Globus pallidus (tissue), 1 donor: ENCODE measurements around the gene XAB2.
"Not testable (repeated sequence)": the region's sequence is repeated elsewhere in the genome, so short reads cannot be mapped to it uniquely, and the experiment has no call there.

Source experiments
- DNase-seq: peaks from one replicate; pipeline ENCODE4 v3.0.0-alpha.2; 2015; ENCODE audit warnings: low spot score

XAB2 gene

GRCh38 chr19:7611541-7612279 lies 17.6 kb downstream of the XAB2 start:
- DNase-seq, result no peak

DNA sequence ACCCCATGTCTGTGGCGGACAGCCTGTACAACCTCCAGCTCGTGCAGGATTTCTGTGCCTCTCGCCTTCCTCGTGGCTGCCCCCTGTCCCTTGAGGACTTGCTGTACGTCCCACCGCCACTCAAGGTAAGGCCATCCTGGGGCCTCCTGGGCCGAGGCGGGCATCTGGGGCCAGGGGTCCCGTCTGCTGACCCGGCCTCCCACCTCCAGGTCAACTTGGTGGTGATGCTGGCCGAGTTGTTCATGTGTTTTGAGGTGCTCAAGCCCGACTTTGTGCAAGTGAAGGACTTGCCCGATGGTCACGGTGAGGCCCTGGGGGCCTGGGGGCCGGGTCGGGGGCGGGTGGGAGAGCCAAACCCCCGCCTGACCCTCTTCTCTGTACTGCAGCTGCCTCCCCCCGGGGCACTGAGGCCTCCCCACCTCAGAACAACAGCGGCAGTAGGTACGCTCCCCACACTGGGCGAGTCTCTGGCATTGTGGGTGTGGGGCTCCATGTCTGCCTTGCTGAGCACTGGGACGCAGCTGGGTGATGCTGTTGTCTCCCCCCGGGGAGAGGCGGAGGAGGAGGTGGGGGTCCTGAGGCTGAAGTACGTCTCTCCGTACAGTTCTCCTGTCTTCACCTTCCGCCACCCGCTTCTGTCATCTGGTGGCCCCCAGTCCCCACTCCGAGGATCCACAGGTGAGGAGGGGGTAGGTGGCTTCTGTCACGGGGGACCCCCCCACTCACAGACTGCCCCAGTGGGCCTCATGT lies 18.7 kb downstream of the XAB2 start:
- DNase-seq, result no peak

DNA sequence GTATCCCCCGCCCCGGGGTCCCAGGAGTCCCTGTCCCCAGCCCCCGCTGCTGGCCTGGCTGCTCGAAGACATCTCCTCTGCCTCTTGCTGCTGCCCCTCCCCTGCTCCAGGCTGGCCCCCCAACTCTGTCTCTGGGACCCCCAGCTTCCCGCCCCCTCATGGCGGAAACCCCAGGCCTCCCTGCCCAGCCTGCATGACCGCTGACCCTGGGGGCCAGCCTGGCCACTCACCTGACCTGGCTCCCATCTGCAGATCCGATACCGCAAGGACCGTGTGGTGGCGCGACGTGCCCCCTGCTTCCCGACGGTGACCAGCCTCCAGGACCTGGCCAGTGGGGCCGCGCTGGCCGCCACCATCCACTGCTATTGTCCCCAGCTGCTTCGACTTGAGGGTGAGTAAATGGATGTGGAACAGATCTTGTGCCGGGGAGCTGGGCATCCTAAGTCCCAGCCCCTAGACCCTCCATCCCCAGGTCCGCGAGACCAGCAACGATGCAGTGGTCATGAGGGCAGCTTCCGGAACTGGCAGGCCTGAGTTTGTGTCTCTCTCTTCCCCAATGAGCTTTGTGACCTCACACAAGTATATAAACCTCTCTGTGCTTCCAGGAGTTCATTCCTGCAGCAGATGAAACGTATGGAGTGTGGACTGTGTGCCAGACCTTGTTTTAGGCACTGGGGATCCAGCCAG lies 21.3 kb downstream of the XAB2 start:
- DNase-seq, result no peak

GRCh38 chr19:7607212-7607873 lies 22.0 kb downstream of the XAB2 start:
- DNase-seq, result no peak

DNA sequence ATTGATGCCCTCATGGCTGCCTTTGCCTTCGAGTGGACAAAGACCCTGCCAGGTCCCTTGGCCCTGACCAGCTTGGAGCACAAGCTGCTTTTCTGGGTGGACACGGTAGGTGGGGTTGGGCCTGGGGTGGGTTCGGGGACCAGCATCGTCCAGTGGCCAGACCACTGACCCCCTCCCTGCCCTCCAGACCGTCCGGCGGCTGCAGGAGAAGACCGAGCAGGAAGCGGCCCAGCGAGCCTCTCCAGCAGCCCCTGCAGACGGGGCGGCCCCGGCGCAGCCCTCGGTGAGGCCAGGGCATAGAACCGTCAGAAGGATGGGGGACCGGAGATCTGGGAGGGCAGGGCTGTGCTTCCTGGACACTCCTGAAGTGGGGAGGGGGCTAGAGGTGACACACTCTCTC lies 23.1 kb downstream of the XAB2 start:
- DNase-seq, result no peak

DNA sequence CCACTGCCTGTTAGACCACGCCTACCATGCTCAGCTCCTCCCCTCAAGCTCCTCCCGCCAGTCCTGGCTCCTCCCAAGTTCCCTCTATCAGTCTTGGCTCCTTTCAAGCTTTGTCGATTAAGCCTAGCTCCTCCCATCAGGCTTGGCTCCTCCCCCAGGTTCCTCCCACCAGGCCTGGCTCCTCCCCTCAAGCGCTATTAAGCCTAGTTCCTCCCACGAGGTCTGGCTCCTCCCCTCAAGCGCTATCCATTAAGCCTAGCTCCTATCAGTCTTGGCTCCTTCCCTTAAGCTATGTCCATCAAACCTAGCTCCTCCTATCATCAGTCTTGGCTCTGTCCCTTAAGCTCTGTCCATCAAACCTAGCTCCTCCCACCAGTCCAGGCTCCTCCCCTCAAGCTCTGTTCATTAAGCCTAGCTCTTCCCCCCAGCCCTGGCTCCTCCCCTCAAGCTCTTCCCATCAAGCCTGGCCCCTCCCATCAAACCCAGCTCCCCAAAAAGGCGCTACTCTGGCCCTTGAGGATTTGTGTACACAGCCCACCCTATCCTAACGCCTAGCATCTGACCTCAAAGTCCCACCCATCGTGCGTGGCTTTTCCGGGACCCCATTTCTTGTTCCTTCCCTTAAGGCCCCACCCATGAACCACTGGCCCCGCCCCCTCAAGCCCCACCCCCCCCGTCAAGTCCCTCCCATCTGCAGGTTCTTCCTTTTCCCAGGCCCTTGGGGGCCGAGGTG lies 23.7 kb downstream of the XAB2 start:
- DNase-seq, result no peak

- no peak for DNase-seq
Measured at GRCh38 chr19:7603919-7604318, 25.4 kb downstream of the XAB2 start.

DNA sequence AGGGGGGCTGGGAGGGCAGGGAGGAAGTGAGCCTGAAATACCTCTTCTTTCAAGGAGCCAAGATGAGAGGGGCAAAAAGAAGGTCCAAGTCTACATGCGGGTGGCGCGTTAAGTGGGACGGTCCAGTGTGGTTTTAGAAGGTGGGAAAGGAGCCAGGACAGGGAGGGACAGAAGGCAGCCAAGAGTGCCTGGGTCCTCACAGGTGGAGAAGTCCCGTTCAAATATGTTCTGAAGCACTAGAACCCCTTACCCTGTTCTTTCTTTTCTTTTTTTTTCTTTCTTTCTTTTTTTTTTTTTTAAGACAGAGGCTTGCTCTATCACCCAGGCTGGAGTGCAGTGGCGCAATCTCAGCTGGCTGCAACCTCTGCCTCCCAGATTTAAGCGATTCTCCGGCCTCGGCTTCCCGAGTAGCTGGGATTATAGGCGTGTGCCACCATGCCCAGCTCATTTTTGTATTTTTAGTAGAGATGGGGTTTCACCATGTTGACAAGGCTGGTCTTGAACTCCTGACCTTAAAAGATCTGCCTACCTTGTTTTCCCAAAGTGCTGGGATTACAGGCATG lies 26.3 kb downstream of the XAB2 start:
- no peak for DNase-seq

DNA sequence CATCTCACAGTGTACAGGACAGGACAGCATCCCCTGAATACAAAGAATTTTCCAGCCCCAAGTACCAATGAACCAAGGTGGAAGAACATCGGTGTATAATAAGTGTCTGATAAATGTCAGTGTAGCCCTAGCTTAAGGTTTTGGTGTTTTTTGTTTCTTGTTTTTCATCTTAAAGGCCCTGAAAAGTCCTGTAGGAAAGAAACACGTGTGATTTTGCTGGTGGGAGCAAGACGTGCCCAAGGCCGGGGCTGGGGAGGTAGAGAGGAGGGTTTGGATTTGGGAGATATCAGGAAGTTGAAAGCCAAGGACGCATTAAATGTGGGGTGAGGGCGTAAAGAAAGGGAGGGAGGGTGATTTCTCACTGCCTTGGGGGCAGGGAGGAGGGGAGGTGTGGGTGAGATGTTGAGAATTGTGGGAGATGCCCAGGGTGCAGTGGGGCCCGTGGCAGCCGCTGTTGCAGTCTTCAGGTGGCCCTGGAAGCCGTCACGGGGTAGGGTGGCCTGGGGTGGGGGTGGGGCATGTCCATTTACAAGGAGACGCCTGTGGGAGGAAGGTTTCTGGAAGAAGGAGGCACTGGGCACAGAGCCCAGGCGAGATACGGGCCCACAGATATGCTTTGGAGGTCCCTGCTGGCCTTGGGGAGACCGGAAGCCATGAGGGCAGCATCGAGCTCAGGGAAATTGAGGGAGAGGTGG lies 27.0 kb downstream of the XAB2 start:
- DNase-seq, result no peak

GRCh38 chr19:7600721-7601120 lies 28.6 kb downstream of the XAB2 start:
- no peak for DNase-seq

DNA sequence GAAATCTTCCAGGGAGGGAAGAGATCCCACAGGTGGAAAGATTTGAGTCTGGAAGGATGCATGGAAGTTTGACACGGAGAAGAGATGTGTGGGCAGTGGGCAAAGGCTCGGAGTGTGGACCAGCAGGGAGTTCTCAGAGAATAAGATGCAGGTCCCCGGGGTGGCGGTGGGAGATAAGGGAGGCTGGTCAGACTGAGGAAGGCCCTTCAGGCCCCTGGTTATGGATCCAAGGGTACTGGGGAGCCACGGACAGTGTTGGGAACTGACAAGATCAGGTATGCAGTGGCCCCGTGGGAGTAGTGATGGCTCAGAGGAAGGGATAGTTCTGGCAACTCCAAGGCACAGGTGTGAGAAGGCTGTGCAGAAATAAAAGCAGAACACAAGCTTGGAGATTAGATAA lies 31.2 kb downstream of the XAB2 start:
- no peak for DNase-seq

DNA sequence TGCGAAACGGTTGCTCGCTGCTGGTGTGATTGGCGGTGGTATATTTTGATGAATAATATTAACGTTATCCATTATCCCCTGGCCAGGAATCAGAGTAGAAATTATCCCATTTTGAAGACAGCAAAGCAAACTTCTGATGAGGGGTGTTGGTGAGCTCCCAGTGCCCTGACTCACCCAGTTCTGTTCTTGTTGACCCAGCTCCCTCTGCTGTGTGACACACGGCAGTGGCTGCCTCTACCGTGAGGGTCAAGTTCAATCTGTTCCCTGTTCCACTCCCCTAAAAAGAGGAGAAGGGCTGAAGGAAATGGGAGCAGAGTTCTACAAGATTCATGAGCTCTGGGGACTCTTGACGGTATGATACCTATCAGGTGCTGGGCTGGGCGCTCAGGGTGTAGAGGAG lies 31.7 kb downstream of the XAB2 start:
- DNase-seq, result no peak

GRCh38 chr19:7596211-7596937 lies 33.0 kb downstream of the XAB2 start:
- DNase-seq, result no peak

DNA sequence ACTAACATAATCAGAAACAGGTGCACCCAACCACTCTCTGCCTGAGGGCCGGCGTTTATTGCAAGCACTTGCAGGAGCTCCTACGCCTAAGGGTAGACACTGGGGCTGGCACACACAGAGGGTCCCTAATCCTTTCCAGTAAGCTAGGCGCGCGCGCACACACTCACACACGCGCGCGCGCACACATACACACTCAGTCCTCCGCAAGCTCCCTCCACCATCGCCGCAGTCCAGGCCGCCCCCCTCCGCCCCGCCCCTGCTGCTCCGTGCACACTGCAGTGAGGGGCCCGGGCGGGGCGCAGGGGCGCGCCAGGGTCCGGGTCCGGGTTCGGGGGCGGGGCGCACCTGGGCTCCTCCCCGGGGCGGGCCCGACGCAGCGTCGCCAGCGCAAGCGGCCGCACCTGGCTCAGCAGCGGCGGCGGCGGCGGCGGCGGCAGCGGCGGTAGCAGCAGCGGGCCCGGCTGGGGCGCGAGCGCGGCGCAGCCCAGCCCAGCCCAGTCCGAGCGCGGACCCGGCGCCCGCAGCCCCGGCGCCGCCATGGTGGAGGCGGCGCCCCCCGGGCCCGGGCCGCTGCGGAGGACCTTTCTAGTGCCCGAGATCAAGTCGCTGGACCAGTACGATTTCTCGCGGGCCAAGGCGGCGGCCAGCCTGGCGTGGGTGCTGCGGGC lies 33.7 kb downstream of the XAB2 start, which contains the start of gene CAMSAP3:
Gene CAMSAP3 (plus strand): TSS at position 398 of the 668 bp plus-strand sequence. CDS start 140 bp downstream, at position 538.
- no peak for DNase-seq

GRCh38 chr19:7590256-7590655 lies 39.1 kb downstream of the XAB2 start:
- DNase-seq, result no peak

DNA sequence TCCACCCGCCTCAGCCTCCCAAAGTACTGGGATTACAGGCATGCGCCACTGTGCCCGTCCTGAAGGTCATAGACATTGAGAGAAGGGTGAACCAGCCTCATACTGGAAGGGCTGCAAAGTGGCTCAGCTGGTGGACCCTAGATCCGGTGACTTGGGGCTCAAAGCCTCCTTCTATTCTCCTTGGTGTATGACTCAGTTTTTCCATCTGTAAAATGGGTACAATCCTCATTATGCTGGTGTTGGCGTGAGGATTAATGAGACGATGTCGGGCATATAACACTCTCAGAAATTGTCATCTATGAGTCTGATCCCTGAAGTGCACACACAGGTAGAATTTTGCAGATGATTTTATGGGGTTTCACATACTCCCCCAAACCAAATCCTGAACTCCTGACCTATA lies 39.5 kb downstream of the XAB2 start:
- no peak for DNase-seq

DNA sequence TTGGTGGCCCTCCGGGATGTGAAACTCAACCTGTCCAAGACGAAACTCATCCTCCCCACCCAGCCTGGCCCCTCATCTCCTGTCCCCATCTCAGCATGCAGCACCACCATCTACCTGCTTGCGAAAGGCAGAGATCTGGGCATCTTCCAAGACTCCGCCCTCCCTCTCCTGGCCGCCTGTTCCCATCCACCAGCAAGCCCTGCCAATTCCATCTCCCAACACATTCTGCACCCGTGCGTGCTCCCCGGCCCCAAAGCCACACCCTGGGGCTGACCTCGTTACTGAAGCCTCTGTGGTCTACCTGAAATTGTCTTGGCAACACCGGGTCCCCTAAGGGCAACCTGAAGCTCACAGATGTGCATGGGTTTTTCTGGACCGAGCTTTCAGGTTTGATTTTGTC lies 46.9 kb downstream of the XAB2 start:
- DNase-seq, result no peak

DNA sequence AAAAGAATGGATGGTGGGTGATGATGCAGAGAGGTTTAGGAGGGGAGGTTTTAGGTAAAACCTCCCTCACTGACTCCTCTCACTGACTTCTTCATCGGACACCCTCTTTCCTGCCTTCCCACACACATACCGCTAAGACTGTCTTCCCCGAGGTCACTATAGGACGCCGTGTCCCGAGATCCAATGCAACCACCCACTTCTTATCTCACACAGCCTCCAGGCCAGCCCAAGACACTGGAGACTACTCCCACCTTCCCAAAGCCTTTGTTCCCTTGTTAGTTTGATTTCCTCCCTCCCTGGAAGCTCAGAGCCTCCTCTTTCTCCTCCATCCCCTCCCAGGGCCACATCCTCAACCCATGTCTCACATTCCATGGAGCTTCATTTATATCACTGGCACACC lies 50.2 kb downstream of the XAB2 start:
- DNase-seq, result no peak

GRCh38 chr19:7578127-7578526 lies 51.2 kb downstream of the XAB2 start:
- DNase-seq, result no peak

DNA sequence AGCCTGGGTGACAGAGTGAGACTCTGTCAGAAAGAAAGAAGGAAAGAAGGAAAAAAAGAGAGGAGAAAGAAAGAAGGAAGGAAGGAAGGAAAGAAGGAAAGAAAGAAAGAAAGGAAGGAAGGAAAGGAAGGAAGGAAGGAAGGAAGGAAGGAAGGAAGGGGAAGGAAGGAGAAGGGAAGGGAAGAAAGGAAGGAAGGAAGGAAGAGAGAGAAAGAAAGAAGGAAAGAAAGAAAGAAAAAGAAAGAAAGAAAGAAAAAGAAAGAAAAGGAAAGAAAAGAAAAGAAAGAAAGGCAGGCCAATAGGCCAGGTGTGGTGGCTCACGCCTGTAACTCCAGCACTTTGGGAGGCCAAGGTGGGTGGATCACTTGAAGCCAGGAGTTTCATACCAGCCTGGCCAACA lies 51.9 kb downstream of the XAB2 start:
- DNase-seq, result not testable (repeated sequence)
